Endometrial microvascular endothelial cells (primary cell): Measurements from ENCODE around the gene DNAH8. TPM values are rescaled to one million over a fixed set of nuclear protein-coding genes. Genes with fewer than 3 reads are reported as not detected.

Experiments
- in situ Hi-C: cut with HindIII; loops from 2 replicates; pipeline ENCODE4 v1.10.0; 2017; ENCODE audit warnings: low sequenced_read_pairs, low pct_unique_long_range_greater_than_20kb; ENCODE audit errors: inconsistent ontology term
- total RNA-seq: library from RNA; depleted of rRNA; stranded (reverse); fragments of >200 nt; gene quantifications from one replicate; pipeline ENCODE4 v1.2.3, GENCODE V29; 2015; ENCODE audit errors: inconsistent ontology term

DNAH8 gene
- total RNA-seq, 1 donor from 2014 or later = 0.09 TPM

DNA sequence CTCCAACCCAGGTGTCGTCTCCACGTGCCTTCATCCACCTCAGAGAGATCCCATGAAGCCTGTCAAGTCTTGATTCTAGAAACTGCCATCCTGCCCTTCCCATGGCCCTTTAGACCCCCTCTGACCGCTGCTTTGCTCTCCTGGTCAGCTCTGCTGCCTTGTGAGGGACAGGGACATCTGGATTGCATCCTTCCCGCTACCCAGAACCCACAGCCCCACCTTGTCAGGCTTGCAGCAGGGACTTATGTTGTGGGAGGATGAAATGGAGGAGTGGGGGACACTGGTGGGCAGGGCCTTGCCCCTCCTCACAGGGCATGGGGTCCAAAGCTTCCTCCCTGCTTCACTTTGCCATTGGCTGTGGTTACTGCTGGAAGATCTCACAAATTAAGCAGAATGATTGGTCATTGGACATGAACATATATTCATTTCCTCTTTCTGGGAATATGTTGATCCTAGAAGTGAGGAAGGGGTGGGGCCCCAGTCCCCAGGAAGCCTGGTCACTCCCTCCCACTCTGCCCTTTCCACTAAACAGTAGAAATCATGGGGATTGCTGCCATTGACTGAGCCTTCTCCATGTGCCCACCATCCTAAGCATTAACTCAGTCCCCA is 338.0 kb downstream of the DNAH8 start:
- in situ Hi-C loops = no loop called here

DNA sequence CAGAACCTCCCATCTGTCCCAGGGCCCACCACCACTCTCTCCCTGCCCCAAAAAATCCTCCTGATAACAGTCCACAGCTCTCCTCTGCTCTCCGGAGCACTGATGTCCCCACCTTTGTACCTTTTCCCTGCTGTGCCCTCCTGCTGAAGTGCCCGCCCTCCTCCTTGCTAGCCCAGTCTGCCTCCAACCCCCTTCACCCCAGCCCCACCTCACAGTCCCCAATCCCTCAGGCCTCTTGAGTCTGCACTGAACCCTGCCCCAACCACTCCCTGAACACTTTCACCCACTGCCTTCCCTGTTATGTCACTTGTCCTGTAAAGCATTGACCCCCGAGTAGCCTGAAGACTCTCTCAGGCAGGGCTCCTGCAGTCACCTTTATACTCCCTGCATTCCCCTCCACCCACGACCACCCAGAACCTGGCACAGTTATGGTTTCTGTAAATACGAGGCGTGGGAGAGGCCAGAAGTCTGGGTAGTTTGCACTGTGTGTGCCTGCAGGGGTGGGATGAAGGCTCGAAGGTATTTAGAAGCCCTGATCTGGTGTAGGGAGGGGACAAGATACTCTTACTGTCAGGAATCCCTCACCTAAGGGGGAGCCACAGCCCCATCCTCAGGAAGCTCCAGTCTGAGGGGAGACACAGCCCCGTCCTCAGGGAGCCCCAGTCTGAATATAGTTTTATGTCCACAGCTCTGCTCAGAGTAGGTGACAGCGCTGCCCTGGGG is 338.9 kb downstream of the DNAH8 start:
- in situ Hi-C loops = no loop called here

DNA sequence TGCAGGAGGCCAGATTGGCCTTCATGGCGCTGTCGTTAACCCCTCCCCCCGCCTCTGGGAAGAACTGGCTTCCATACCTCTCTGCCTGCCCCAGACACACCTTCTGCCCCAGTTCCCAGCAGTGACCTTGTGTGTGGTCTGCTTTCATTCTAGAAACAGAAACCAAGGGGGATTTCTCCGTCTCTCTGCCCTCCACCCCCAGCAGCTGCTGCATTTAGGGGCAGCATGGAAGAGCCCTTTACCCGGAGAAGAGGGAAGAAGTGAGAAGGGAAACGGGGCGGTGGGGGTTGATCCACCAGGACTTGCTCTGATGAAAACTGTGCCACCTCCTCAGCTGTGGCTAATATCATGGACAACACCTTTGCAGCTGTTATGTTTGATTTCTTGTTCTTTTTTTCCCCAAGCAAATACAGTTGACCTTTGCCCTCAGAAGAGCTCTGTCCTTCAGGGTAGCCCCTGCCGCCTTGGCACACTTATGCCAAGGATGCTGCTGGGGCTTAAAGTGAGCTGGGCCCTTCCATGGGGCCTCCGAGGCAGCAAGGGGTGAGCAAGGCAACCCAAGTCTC is 339.5 kb downstream of the DNAH8 start:
- in situ Hi-C loops = no loop called here

DNA sequence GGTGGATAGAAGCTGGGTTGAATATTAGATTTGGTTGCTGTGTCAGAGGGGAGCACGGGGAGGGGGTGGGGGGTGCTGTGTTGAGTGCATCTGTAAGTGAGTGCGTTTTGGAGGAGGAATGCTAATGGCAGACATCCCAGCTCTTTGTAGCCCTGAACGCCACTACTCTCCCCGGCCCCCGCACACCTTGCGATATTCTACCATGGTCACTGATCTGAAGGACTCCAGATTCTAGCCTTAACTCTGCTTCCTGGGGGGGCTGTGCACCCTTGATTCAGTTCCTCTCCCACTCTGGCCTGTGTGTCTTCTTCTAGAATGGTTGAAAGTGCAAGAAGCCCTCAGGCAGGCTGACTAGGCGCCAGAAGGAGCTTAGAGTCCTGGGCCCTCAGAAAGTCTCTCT is 340.6 kb downstream of the DNAH8 start:
- in situ Hi-C loops = no loop called here

DNA sequence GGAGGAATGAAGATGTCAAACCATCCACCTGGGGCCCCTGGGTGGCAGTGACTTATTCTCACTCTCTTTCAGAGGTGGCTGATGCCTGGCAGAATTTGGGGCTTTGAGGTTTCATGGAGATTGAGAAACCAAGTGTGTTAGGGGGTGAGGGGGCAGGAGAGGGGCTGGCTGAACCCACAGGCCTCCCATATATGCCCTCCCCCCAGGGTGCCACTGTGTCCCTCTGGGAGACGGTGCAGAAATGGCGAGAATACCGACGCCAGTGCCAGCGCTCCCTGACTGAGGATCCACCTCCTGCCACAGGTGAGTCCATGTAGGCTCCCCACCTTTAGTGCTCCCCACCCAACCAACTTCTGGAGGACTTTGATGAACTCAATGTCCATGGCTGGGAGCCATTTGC is 341.1 kb downstream of the DNAH8 start:
- in situ Hi-C loops = no loop called here

DNA sequence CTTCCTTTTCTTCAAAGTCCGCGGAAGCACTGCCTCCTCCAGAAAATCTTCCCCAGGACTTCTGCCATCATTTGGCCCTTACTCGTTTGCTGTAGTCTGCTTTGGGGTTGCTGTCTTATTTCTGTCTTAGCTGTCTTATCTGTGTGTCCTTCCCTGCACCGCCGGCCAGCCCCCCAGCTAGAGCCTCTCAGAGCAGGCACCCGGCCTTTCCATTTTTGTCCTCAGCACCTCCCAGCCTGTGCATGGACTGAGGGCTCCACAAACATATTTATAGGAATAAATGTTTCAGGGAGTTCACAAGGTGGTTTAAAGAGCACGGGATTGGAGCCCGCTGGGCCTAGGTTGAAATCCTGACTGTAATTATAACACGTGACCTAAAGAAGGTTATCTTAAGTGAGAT is 341.6 kb downstream of the DNAH8 start:
- in situ Hi-C loops = no loop called here

DNA sequence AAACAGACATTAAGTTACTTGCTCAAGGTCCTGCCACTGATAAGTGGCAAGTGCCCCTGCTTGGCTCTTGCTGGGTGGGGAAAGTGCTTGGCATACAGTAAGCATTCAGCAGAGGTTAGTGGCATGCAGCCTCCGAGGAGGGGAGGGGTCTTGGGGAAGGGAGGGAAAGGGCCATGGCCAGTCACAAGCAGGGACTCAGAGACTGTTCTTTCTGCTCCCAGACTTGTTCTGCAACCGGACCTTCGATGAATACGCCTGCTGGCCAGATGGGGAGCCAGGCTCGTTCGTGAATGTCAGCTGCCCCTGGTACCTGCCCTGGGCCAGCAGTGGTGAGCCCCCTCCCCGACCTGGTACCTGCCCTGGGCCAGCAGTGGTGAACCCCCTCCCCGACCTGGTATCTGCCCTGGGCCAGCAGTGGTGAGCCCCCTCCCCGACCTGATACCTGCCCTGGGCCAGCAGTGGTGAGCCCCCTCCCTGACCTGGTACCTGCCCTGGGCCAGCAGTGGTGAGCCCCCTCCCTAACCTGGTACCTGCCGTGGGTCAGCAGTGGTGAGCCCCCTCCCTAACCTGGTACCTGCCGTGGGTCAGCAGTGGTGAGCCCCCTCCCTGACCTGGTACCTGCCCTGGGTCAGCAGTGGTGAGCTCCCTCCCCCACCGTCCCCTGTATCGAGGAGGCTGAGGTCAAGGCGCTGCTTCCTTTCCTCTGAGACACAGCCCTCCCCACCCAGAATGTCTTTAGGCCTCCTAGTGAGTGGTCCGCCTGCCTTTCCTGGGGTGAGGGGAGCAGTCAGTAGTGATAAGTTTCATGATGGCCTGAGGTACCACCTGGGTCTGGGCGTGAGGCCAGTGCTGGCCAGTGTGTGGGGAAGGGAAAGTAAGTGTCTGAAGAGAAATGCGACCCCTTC is 342.4 kb downstream of the DNAH8 start:
- in situ Hi-C loops = no loop called here

DNA sequence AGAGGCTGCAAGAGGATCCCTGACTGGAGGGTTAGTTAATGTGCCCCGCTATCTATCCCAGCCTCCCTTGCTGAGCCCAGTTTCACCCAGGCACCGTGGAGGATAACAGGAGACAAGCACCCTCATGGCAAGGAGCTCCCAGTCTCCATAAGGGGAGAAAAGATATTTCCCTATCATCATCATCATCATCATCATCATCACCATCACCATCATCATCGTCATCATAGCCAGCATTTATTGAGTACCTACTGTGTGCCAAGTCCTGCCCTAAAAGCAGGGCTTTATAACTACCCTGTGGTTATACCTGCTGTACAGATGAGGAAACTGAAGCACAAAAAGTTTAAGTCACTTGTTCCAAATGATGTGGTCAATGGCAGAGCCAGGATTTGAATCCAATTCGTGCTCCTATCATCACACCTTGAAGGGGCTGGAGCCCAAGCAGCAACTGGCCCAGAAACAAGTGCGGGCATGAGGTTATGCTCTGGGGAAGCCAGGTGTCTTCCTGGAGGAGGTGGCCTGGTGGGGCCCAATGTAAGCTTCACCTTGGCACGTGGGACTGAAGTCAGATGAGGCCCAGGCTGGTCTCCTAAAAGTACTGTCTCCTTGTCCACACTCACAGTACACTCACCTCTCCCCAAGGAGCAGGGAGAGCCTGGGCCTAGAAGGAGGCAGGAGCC is 343.5 kb downstream of the DNAH8 start:
- in situ Hi-C loops = no loop called here

DNA sequence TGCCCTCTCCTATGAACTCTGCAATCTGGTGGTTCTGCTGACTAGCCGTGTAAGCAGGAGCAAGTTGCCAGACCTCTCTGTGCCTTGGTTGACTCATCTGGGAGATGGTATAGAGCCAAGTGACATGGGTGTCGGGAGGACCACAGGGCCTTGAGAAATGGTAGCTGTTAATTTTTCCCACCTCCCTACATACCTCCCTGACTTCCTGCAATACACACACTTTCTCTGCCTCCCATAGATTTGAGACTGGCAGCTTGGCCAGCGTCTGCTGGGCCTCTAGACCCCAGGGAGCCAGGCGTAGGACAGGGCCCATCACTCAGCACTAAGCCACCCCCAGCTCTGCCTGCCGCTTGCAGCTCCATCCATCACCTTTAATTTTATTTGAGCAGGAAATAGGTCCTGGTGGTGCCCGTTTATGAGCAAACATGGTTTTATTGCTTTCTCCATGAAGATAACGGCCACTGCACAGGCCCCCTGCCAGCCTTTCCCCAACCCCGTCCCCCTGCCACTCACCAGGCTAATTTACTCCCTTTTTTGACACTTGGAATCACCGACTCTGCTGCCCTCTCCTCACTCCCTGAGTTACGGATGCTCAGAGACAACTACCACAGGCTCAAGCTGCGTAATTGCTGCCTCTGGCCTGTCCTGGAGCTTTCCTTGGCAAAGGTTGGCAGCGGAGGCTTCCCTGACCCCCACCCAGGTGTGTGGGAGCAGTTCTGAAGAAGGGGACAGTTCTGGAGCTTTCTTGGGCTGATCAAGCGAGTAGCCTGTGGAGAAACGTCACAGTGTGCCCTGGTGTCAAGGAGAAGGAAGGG is 344.6 kb downstream of the DNAH8 start:
- in situ Hi-C loops = no loop called here

DNA sequence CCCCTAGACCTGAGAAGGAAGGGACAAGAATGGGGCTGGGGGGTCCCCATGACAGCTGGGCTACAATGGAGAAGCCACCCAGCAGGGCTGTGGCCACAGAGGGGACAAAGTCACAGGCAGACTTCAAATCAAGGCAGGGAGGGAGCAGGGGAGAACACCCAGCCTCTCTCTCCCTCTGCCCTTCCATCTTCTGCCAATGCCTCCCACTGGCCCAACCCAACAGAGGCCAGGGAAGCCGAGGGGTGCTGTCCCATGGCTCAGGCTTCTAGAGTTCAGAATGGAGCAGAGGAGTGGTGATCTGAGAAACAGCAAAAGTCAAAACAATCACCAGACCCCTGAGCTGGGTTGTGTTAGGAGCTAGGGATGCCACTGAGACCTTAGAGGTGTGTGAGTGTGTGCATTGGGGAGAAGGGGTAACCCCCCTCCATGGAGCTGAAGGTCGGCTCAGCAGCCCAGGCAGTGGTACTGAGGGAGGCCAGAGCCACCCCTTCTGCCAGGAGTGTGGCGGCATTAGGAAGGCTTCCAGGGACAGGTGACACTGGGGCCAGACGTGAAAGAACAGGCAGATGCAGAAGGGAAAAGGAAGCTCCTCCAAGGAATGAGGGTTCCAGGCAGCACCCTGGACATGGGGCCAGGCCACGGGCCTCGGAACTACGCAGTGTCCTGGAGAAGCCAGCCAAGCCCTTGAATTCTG is 345.5 kb downstream of the DNAH8 start:
- in situ Hi-C loops = no loop called here

DNA sequence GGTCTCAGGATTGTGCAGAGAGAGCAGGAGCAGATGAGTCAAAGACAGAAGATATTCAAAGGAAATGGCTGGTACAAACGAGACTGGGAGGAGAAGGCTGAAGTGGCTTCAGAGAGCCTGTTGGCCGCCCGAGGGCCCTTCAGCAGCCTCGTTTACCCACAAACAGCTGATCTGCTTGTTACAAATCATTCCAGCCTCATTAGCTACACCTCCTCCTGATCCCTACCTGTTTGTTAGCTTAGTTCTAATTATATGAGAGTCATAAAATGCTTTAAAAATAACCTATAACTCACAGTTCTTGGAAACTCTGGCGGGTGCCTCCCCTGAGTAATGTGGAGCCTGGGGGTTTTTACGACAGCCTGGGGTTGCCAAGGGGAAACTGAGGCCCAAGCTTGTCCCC is 346.1 kb downstream of the DNAH8 start:
- in situ Hi-C loops = no loop called here

DNA sequence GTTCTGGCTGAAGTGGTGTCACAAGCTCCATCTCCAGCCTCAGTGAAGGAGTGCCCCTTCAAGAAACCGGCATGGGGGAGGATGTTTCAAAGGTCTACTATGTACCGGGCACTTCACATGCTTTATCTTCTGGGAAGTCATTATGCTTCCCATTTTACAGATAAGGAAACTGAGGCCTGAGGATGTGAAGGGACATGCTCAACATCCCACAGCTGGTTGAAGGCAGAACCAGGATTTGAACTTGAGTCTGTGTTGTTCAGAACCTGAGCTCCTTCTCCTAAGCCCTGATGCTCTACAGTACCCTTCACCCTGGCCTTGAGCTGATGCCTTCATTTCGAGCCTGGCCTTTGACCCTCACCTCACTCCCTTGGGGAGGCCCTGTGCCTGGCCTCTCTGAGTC is 346.5 kb downstream of the DNAH8 start:
- in situ Hi-C loops = no loop called here

DNA sequence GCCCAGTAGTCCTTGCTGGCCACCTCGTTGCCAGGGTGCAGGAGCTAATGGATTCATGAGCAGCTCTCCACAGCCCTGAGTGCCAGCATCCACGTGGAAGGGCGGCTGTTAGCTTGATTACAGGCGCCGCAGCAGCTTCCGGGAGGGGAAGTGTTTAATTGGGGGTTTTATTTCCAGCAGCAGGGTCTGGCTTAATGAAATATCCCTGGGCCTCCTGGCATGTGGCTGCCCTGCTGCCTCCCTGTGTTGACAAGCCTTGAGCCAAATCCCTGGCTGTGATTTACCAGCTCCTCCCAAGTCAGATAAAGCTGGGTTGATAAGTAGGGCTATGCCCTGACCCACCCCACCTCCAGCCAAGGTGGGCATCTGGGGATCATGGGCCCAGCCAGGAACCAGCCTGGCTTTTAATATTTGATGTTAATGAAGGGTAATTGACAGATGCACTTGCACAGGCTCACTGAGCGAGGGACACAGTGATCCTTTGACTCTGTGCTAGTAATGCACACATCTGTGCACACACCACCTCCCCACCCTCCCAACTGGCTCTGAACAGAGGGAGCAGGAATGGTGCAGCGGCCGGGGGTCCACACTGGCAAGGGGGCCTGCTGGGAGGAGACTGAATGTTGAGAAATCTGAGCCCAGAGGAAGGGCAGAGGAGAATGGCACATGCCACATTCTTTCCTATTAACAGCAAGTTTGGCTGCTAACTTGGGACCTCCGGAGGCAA is 347.1 kb downstream of the DNAH8 start:
- in situ Hi-C loops = no loop called here

DNA sequence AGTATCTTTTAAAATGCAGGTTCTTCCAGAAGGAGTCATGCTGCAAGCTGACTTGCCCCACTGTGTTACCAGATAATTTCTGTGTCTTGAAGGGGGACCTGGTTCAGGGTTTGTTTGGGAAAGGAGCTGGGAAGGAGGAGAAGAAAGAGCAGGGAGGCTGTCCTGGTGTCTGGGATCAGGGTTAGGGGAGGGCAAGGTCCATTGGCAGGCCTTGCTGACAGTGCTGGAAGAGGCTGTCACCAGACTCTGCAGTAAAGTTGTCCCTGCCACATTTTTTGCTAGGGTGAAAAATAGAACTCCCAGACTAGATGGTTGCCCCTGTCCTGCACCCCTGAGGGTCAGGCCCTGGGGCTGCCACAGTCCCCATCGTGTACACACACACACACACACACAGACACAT is 348.4 kb downstream of the DNAH8 start:
- in situ Hi-C loops = no loop called here

DNA sequence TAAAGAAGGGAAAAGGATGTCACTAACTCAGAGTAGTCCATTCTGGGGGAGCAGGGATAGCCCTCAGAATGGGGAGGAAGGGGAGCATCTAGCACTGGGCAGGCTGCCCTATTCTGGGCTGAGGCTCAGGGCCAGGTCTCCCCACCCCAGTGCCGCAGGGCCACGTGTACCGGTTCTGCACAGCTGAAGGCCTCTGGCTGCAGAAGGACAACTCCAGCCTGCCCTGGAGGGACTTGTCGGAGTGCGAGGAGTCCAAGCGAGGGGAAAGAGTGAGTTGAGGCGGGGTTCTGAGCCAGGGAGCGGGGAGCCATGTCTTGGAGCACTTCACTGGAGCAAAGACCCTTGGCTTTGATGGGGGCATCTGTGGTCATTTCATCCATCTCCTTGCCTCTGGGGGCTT is 350.4 kb downstream of the DNAH8 start:
- in situ Hi-C loops = no loop called here

DNA sequence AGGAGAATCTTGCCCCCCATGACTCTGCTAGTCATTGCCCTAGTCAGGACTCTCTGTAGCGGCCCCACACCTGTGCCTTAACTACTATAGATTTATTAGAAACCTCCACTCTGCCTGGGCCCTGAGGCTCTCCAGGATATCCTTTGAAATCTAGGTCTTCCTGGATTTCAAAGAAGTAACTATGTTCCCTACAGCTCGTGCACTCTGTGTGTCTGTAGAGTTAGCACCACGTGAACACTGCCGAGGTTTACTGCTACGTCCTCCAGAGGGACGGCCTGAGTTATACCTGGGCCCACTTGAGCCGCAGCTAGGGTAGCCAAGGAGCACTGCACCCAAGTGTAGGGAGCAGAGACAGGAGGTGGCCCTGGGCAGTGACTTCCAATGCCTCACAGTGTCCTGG is 353.3 kb downstream of the DNAH8 start:
- in situ Hi-C loops = no loop called here

DNA sequence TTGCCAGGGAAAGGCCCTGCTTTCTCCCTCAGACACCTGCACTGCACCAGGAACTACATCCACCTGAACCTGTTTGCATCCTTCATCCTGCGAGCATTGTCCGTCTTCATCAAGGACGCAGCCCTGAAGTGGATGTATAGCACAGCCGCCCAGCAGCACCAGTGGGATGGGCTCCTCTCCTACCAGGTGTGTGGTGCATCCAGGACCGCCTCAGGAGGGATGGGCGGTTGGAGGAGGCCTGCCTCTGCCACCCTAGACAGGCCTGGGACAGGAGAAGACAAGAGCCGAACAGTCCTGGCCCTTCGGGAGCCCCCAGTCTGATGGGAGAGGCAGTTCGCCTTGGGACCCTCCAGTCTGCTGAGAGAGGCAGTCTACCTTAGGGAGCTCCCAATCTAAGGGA is 357.7 kb downstream of the DNAH8 start:
- in situ Hi-C loops = no loop called here
